H1 (cell line): Measurements from ENCODE around the gene PHLDA3. TPM values are rescaled to one million over a fixed set of nuclear protein-coding genes. Genes with fewer than 3 reads are reported as not detected.

Experiments
- BRCA1 ChIP-seq: IDR thresholded peaks from 2 replicates; pipeline ENCODE4 v1.6.1; 2012; ENCODE audit warnings: low read depth, low read length, improper control_type of control experiment
- CHD2 ChIP-seq: IDR thresholded peaks from 2 replicates; pipeline ENCODE4 v1.6.1; 2012; ENCODE audit warnings: low read length, improper control_type of control experiment
- CREB1 ChIP-seq: IDR thresholded peaks from 2 replicates; pipeline ENCODE4 v1.6.1; 2012; ENCODE audit warnings: inconsistent platforms
- SIN3A ChIP-seq, 2 experiments: IDR thresholded peaks in 1 of 2; conservative IDR thresholded peaks in 1 of 2; 2 replicates each; pipeline ENCODE4 v1.6.1; 2011 to 2012; ENCODE audit warnings: low read length in 2 of 2, improper control_type of control experiment in 1 of 2, low read depth in 1 of 2, mild to moderate bottlenecking in 1 of 2
- polyA plus RNA-seq, 7 experiments: library from polyadenylated mRNA; depleted of rRNA in 3 of 7; stranded (reverse) in 5 of 7; unstranded in 2 of 7; fragments of >200 nt in 5 of 7; fragments of 200-250 nt in 2 of 7; gene quantifications; 1 replicate in 5 of 7; 2 replicates in 1 of 7; 4 replicates in 1 of 7; pipeline versions ENCODE4 v1.2.1 to v1.2.3, GENCODE V29; 2011 to 2013; ENCODE audit warnings: missing spikeins in 2 of 7, mixed read lengths in 2 of 7
- total RNA-seq: library from RNA; stranded (reverse); fragmentation: NEBNext Ultra II Directional; extraction: Animal tissue kit (Norgen Biotek cat#: 25700); gene quantifications from 2 replicates; pipeline ENCODE4 v1.2.1, GENCODE V29; 2021
- TF ChIP-seq, protein P1 (sequence below): IDR thresholded peaks from 2 replicates; pipeline ENCODE4 v1.6.1; 2012; ENCODE audit warnings: inconsistent platforms

PHLDA3 gene
- total and polyA plus RNA-seq, 2 of the 8 experiments (the other 6 are each of a cell fraction or from before 2014, with no cell fraction given), result 25.5 to 27.5 TPM

DNA sequence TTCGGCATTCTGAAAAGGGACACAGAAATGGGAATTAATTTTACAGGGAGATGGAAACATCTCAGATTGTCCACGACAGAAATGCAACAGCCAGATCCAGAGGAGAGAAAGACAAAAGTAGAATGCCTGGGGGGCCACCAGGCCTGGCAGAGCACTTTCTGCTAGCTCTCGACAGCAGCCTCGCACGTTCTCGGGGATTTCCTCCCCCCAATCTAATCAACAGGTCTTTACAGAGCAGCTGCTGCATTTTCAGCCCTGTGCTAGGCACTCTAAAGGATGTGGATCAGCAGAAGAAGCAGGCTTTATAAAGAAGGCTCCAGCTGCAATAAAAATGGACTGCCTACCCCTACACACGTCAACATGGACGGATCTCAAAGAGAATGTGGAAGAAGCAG lies 27.3 kb upstream of the PHLDA3 start (continued):
- TF ChIP-seq CHD2 (no peak), CREB1 (no peak), SIN3A (conservative IDR thresholded peaks at IDR 0.05 in 1 of 2, IDR thresholded peaks at IDR 0.05 in 1 of 2; ENCODE audit: low read depth in 1 of 2, low read length in 2 of 2) (no peak), BRCA1 (no peak)
- TF ChIP-seq, protein P1, sequence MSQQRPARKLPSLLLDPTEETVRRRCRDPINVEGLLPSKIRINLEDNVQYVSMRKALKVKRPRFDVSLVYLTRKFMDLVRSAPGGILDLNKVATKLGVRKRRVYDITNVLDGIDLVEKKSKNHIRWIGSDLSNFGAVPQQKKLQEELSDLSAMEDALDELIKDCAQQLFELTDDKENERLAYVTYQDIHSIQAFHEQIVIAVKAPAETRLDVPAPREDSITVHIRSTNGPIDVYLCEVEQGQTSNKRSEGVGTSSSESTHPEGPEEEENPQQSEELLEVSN, result no peak
- TF ChIP-seq, all 59 proteins: peak for 0
